Muscle layer of duodenum (tissue), 2 donors: ENCODE measurements around the gene NUPR2.
"Not testable (repeated sequence)": the region's sequence is repeated elsewhere in the genome, so short reads cannot be mapped to it uniquely, and the experiment has no call there.

ENCODE experiments used
- H3K27ac ChIP-seq: one replicate; pipeline ENCODE4 v1.7.0; 2013; ENCODE audit warnings: mild to moderate bottlenecking, low read length
- H3K27me3 ChIP-seq: one replicate; pipeline ENCODE4 v1.7.0; 2013; ENCODE audit warnings: low read depth, mild to moderate bottlenecking, control low read depth, low read length
- H3K36me3 ChIP-seq, 2 donors: one replicate each; pipeline ENCODE4 v1.7.0; 2013; ENCODE audit warnings: low read length in 2 of 2, control low read depth in 1 of 2, mild to moderate bottlenecking in 1 of 2; ENCODE audit not compliant: insufficient read depth in 2 of 2, control insufficient read depth in 1 of 2
- H3K4me1 ChIP-seq, 2 donors: one replicate each; pipeline ENCODE4 v1.7.0; 2013; ENCODE audit warnings: low read length in 2 of 2, mild to moderate bottlenecking in 2 of 2, control low read depth in 1 of 2, moderate library complexity in 1 of 2; ENCODE audit not compliant: insufficient read depth in 2 of 2, control insufficient read depth in 1 of 2
- H3K4me3 ChIP-seq, 2 donors: one replicate each; pipeline ENCODE4 v1.7.0; 2013; ENCODE audit warnings: low read length in 2 of 2, low read depth in 1 of 2, mild to moderate bottlenecking in 1 of 2
- H3K9me3 ChIP-seq, 2 donors: one replicate each; pipeline ENCODE4 v1.7.0; 2013; ENCODE audit warnings: low read length in 2 of 2, control low read depth in 1 of 2, mild to moderate bottlenecking in 1 of 2; ENCODE audit not compliant: control insufficient read depth in 1 of 2
- donor health status: healthy.

The NUPR2 gene

DNA sequence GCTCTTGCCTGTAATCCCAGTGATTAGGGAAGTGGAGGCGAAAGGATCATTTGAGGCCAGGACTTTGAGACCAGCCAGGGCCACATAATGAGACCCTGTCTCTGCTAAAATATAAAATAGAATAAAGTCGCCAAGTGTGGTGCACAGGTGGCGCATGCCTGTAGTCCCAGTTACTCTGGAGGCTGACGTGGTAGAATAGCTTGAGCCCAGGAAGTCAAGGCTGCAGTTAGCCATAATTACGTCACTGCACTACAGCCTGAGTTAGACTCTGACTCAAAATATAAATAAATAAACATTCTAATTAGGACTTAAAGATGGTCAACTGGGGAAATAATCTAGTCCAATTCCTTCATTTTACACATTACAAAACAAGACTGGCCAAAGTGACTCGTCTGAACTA, 10.7 kb downstream of the NUPR2 start:
- H3K36me3 ChIP-seq, result peaks cover 25 to 41% of the 10 kb centered on the region in 2 donors
- no peaks in the 10 kb centered on the region for H3K9me3 ChIP-seq
- H3K4me1 ChIP-seq, result peaks cover 0 to 23% of the 10 kb centered on the region in 2 donors
- H3K4me3 ChIP-seq, result peak overlapping the region; percentile 84 to 99
- no peaks in the 10 kb centered on the region for H3K27me3 ChIP-seq
- peak overlapping the region; percentile 99 for H3K27ac ChIP-seq

DNA sequence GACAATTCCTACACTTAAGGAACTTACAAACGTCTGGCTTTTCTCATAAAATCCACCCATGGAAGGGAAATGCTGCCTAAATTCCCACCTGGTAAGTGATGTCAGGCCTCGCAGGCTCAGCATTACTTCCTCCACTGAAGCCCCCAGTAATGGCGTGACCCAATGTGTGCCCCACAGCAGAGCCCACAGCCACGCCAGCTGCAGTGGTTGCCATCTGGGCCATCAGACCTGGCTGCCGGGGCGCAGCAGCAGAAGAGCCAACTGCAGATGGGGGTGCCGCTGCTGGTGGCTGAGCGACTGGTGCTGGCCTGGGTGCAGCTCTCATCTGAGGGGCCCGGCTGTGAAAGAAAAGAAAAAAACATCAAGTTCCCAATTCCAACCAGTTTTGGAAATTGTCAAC, 12.1 kb downstream of the NUPR2 start:
- H3K27ac ChIP-seq, result not testable (repeated sequence)

DNA sequence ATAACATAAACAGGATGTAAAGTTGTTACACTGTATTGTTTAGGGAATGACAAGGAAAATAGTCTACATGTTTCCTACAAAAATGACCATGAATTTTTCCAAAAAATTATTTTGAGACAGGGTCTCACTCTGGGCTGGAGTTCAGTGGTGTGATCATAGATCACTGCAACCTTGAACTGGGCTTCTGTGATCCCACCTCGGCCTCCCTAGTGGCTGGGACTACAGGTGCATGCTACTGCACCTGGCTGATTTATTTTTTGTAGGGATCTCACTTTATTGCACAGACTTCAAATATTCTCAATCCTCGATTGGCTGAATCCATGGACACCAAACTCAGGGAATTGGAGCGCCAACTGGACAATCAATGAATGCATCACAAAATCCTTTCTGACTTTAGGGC, 16.6 kb downstream of the NUPR2 start:
- H3K4me1 ChIP-seq, result peaks cover 0 to 13% of the 10 kb centered on the region in 2 donors
- H3K27ac ChIP-seq, result no peak overlapping the region
- peaks cover 38 to 52% of the 10 kb centered on the region in 2 donors for H3K36me3 ChIP-seq
- H3K27me3 ChIP-seq, result no peaks in the 10 kb centered on the region
- no peak overlapping the region for H3K4me3 ChIP-seq
- H3K9me3 ChIP-seq, result no peaks in the 10 kb centered on the region

More for the DNA sequence above, 12.1 kb downstream of the NUPR2 start:
- H3K27me3 ChIP-seq, H3K4me3 ChIP-seq, H3K9me3 ChIP-seq: not testable (repeated sequence)
- Histone ChIP-seq H3K4me1 (peaks cover 0 to 23% of the 10 kb centered on the region in 2 donors), H3K36me3 (peaks cover 38 to 55% of the 10 kb centered on the region in 2 donors)

DNA sequence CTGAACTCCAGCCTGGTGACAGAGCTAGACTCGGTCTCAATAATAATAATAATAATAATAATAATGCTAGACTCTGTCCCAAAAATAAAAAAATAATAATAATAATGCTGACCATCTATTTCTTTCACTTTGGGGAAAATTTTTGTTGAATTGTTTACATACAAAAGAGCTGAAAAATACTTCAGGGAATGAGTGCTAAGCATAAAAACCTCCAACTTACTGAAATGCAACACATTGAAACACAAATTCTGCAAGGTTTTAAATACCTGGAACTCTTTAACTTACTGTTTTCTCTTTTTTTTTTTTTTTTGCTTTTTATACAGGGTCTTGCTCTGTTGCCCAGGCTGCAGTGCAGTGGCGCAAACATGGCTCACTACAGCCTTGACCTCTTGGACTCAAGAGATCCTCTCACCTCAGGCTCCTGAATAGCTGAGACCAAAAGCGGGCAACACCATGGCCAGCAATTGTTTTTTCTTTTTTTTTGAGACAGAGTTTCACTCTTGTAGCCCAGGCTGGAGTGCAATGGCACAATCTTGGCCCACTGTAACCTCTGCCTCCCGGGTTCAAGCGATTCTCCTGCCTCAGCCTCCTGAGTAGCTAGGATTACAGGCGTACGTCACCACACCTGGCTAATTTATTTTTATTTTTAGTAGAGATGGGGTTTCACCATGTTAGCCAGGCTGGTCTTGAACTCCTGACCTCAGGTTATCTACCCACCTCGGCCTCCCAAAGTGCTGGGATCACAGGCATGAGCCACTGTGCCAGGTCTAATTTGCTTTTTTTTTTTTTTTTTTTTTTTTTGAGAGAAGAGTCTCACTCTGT, 17.8 kb downstream of the NUPR2 start:
- H3K4me3 ChIP-seq, H3K27me3 ChIP-seq, H3K9me3 ChIP-seq, H3K4me1 ChIP-seq, H3K27ac ChIP-seq: not testable (repeated sequence)
- H3K36me3 ChIP-seq, result peaks cover 33 to 39% of the 10 kb centered on the region in 2 donors

DNA sequence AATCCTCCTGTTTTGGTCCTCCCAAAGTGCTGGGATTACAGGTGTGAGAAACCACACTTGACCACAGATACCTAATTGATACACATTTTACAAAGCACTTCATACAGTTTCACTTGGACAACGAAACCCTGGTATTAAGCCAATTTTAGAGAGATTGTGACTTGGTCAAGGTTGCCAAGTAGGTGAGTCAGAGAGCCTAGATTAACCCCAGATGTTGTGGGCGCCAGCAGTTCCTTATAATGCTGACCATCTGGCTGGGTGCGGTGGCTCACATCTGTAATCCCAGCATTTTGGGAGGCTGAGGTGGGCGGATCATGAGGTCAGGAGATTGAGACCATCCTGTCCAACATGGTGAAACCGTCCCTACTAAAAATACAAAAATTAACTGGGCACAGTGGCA, 18.5 kb downstream of the NUPR2 start:
- no peaks in the 10 kb centered on the region for H3K27me3 ChIP-seq
- no peak overlapping the region for H3K27ac ChIP-seq
- H3K9me3 ChIP-seq, result no peaks in the 10 kb centered on the region
- H3K4me3 ChIP-seq, result no peak overlapping the region
- peaks cover 28 to 34% of the 10 kb centered on the region in 2 donors for H3K36me3 ChIP-seq
- peaks cover 0 to 10% of the 10 kb centered on the region in 2 donors for H3K4me1 ChIP-seq

DNA sequence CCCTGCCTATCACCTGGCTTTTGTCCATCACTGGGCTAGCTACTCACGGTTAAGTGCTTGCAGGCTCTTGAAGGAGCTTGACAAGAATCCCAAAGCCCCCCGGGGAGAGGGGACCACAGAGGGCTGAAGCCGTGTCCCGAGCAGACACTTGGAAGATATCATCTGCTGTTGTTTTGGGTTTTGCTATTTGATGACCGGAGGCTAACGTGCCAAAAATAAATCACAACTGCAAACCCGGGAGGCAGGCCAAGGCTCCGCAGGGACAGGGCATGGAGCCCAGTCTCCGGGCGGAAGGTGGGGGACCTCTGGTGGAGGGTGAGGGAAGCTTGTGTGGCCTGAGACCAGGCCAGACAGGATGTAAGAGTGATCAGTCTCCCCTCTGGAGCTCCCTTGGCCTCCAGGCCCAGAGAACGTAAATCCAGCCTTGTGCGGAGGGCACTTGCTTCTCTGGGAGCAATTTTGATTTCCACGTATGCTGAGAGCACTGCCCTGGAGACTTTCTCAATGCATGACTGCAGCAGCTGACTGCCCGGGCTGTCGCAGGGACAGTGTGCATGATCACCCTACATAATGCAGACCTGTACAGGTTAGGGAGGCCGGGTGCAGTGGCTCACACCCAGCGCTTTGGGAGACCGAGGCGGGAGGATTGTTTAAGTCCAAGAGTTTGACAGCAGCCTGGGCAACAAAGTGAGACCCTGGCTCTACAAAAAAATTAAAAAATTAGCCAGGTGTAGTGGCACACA, 23.3 kb downstream of the NUPR2 start, which contains the start of gene PHKG1:
PHKG1 (minus strand) TSS at position 164 of the 743 bp plus-strand sequence. CDS start 4,011 bp downstream, outside the sequence.
- H3K9me3 ChIP-seq, result no peaks in the 10 kb centered on the region
- H3K4me1 ChIP-seq, result peaks cover 5 to 22% of the 10 kb centered on the region in 2 donors
- peaks cover 0 to 7% of the 10 kb centered on the region in 2 donors for H3K36me3 ChIP-seq
- no peak within 1 kb of the TSS for H3K27ac ChIP-seq
- no peaks in the 10 kb centered on the region for H3K27me3 ChIP-seq
- H3K4me3 ChIP-seq, result peak within 1 kb of the TSS; percentile 27 to 37

DNA sequence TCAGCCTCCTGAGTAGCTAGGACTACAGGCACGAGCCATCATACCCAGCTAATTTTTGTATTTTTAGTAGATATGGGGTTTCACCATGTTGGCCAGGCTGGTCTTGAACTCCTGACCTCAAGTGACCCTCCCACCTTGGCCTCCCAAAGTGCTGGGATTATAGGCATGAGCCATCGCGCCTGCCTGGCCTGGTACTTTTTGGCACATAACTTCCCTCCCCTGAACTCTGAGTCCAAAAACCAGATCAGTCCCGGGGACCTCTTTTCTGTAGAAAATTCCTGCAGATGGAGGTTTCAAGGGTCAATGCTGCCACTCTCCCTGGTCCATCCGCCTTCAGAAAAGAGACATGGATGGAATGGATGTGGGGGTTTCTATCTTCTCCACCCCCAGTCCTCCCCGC, 23.8 kb downstream of the NUPR2 start:
- not testable (repeated sequence) for H3K9me3 ChIP-seq, H3K27me3 ChIP-seq, H3K27ac ChIP-seq
- Histone ChIP-seq H3K36me3 (peaks cover 0 to 11% of the 10 kb centered on the region in 2 donors), H3K4me3 (peak overlapping the region; percentile 27 to 37), H3K4me1 (peaks cover 5 to 22% of the 10 kb centered on the region in 2 donors)

DNA sequence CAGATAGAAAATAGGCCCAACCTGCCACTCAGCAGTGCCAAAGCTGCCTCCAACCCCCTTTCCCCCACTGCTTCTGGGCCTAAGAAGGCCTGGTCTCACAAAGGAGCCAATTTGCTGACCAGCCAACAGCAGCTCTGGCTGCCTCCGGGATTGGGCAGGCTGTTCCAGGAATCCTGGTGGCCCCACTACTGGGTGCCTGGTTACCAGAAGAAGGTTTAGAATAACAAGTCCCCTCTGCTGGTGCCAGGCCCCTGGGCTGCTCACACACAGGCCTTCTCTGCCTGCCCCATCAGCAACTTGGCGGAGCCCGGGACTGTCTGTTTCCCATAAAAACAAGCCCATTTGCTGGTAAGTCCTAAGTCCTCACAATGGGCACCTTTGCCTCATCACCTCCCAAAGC, 24.6 kb downstream of the NUPR2 start:
- Histone ChIP-seq H3K27me3 (no peaks in the 10 kb centered on the region), H3K9me3 (no peaks in the 10 kb centered on the region), H3K27ac (no peak overlapping the region), H3K36me3 (peaks cover 0 to 14% of the 10 kb centered on the region in 2 donors), H3K4me3 (peak overlapping the region in 1 of 2 donors; percentile 37), H3K4me1 (peaks cover 5 to 22% of the 10 kb centered on the region in 2 donors)

DNA sequence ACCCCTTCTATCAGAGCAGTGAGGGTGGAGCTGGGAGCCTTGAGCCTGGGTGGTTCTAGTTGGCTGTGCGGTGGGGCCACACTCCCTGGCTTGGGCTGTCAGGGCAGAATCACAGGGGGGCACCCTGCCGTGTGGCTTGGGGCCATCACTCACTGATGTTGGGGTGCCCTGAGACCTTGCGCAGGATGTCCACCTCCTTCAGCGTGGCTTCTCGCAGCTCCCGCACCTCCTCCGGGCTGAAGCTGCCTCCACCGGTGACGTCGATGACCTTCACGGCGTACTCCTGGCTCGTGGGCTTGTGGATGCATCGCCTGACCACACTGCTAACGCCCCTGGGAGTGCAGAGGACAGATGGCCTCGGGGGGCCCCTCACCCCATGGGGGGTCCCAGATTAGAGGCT, 28.8 kb downstream of the NUPR2 start:
- no peaks in the 10 kb centered on the region for H3K27me3 ChIP-seq
- no peak overlapping the region for H3K27ac ChIP-seq
- H3K36me3 ChIP-seq, result peaks cover 0 to 21% of the 10 kb centered on the region in 2 donors

DNA sequence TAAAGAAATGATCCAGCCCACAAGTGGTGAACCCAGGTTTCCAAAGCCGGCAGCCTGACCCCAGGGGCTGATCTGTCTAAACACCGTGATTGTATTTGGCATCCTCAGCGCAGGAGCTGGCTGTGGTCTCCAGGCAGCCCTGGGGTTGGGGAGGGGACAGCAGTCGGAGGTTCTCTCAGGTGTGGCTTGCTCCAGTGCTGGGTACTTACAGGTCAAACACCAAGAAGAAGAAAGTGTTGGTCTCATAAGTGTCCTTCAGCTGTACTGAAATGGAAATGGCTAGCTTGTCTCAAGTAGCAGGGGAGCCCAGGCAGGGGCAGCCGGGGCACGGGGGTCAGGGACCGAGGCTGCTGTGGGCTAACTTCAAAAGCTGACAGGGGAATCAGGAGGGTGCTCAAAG, 29.5 kb downstream of the NUPR2 start:
- H3K4me1 ChIP-seq, result peaks cover 9 to 17% of the 10 kb centered on the region in 2 donors
- H3K36me3 ChIP-seq, result peaks cover 0 to 21% of the 10 kb centered on the region in 2 donors
- H3K27ac ChIP-seq, result no peak overlapping the region
- no peaks in the 10 kb centered on the region for H3K9me3 ChIP-seq
- H3K4me3 ChIP-seq, result no peak overlapping the region
- no peaks in the 10 kb centered on the region for H3K27me3 ChIP-seq

More for the DNA sequence above, 28.8 kb downstream of the NUPR2 start:
- H3K4me3 ChIP-seq, result no peak overlapping the region
- H3K4me1 ChIP-seq, result peaks cover 11 to 23% of the 10 kb centered on the region in 2 donors
- no peaks in the 10 kb centered on the region for H3K9me3 ChIP-seq

DNA sequence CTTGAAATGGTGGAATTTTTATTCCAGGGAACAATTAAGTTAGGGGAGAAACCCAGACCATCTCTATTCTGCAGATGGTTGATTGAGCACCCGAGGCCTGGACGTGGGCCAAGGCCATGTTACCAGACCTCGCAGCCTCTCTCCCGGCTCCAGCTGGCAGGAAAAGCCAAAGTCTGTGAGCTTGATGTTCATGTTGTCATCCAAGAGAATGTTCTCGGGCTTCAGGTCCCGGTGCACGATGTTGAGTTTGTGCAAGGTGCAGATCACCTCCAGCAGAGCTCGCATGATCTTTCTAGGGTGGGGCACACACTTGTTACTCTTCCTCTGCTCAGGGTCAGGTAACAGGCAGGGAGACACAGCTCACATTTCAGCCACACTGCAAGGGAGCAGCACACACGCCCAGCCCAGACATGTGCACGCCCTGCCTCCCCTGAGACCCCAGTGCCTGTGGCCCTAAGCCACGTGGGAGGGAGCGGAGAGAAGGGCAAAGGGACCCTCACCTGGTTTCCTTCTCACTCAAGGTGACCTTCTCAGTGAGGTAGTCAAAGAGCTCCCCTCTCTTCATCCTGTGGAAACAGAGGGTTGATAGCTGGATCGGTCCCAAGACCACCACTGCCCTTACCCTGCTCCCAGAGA, 32.9 kb downstream of the NUPR2 start:
- Histone ChIP-seq H3K27me3 (no peaks in the 10 kb centered on the region), H3K4me3 (no peak overlapping the region), H3K27ac (no peak overlapping the region), H3K36me3 (peaks cover 0 to 32% of the 10 kb centered on the region in 2 donors), H3K9me3 (no peaks in the 10 kb centered on the region), H3K4me1 (peaks cover 16 to 32% of the 10 kb centered on the region in 2 donors)
